ENCODE results near the gene NELFE.

NELFE gene

GRCh38 chr6:31949926-31950548, 8.7 kb downstream of the NELFE start:
- H3K27me3 ChIP-seq (ENCODE audit: low read depth, low read length) = no peaks in the 10 kb centered on the region
- peaks cover 5% of the 10 kb centered on the region for H3K4me1 ChIP-seq (ENCODE audit: low read length)
- no peaks in the 10 kb centered on the region for H3K79me2 ChIP-seq (ENCODE audit: low read length)
- no peak overlapping the region for H3K27ac ChIP-seq (ENCODE audit: low read length)
- TF ChIP-seq EZH2phosphoT487 (IDR thresholded peaks at IDR 0.05; ENCODE audit: low read depth) = no peak
- TF ChIP-seq CTCF (IDR thresholded peaks at IDR 0.05; ENCODE audit: low read depth, low read length) = no peak
- H4K20me1 ChIP-seq (ENCODE audit: insufficient read depth, low read length) = no peaks in the 10 kb centered on the region
- no peak overlapping the region for H3K4me3 ChIP-seq (ENCODE audit: low read length)
- no peaks in the 10 kb centered on the region for H3K36me3 ChIP-seq (replicated peaks; ENCODE audit: low read depth, low read length)
- no peaks in the 10 kb centered on the region for H3K9me3 ChIP-seq (ENCODE audit: insufficient read depth, low read length)
- H3K4me2 ChIP-seq (ENCODE audit: low read length) = no peak overlapping the region
- no peak overlapping the region for H2AFZ ChIP-seq (ENCODE audit: low read depth, low read length)
- no peak overlapping the region for H3K9ac ChIP-seq (ENCODE audit: low read length)

GRCh38 chr6:31948753-31949413, 9.9 kb downstream of the NELFE start:
- no peak overlapping the region for H3K9ac ChIP-seq (ENCODE audit: low read length)
- TF ChIP-seq CTCF (IDR thresholded peaks at IDR 0.05; ENCODE audit: low read depth, low read length) (no peak), EZH2phosphoT487 (IDR thresholded peaks at IDR 0.05; ENCODE audit: low read depth) (no peak)
- H3K27ac ChIP-seq (ENCODE audit: low read length) = no peak overlapping the region
- H3K4me3 ChIP-seq (ENCODE audit: low read length) = no peak overlapping the region
- no peaks in the 10 kb centered on the region for H3K79me2 ChIP-seq (ENCODE audit: low read length)
- H3K27me3 ChIP-seq (ENCODE audit: low read depth, low read length) = no peaks in the 10 kb centered on the region
- H2AFZ ChIP-seq (ENCODE audit: low read depth, low read length) = no peak overlapping the region
- no peaks in the 10 kb centered on the region for H3K36me3 ChIP-seq (replicated peaks; ENCODE audit: low read depth, low read length)
- H3K9me3 ChIP-seq (ENCODE audit: insufficient read depth, low read length) = no peaks in the 10 kb centered on the region
- H3K4me2 ChIP-seq (ENCODE audit: low read length) = no peak overlapping the region
- H4K20me1 ChIP-seq (ENCODE audit: insufficient read depth, low read length) = no peaks in the 10 kb centered on the region
- H3K4me1 ChIP-seq (ENCODE audit: low read length) = peaks cover 5% of the 10 kb centered on the region

DNA sequence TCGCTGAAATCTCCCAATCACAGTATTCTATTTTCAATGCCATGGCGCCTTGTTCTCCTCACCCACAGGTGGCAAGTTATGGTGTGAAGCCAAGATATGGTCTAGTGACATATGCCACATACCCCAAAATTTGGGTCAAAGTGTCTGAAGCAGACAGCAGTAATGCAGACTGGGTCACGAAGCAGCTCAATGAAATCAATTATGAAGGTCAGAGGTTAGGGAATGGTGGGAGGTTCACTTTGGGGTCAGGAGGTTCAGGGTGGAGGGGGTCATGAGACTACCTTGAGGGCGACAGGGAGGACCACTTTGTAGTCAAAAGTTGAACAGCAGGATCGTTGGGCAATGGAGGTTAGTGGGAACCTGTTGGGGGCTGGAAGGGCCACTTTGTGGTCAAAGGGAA, 10.5 kb downstream of the NELFE start:
- Histone ChIP-seq H3K36me3 (replicated peaks; ENCODE audit: low read depth, low read length) (no peaks in the 10 kb centered on the region), H3K9me3 (ENCODE audit: insufficient read depth, low read length) (no peaks in the 10 kb centered on the region), H3K79me2 (ENCODE audit: low read length) (no peaks in the 10 kb centered on the region), H3K9ac (ENCODE audit: low read length) (no peak overlapping the region), H3K27me3 (ENCODE audit: low read depth, low read length) (no peaks in the 10 kb centered on the region), H3K4me3 (ENCODE audit: low read length) (no peak overlapping the region), H4K20me1 (ENCODE audit: insufficient read depth, low read length) (no peaks in the 10 kb centered on the region), H3K27ac (ENCODE audit: low read length) (no peak overlapping the region), H3K4me1 (ENCODE audit: low read length) (peaks cover 5% of the 10 kb centered on the region), H2AFZ (ENCODE audit: low read depth, low read length) (no peak overlapping the region), H3K4me2 (ENCODE audit: low read length) (no peak overlapping the region)
- no peak for TF ChIP-seq CTCF (IDR thresholded peaks at IDR 0.05; ENCODE audit: low read depth, low read length)
- no peak for TF ChIP-seq EZH2phosphoT487 (IDR thresholded peaks at IDR 0.05; ENCODE audit: low read depth)

DNA sequence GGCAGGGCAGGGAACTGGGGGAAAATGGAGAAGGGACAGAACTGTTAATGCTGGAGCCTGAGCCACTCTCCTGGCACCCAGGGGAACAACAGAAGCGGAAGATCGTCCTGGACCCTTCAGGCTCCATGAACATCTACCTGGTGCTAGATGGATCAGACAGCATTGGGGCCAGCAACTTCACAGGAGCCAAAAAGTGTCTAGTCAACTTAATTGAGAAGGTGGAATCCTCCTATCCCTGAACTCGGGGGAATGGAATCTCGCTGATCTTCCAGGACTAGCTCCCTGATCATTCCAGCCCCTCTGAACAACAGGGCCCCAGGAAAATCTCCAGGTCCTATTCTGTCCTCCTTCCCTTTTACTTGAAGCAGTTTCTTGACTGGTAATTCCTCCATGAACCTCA, 10.9 kb downstream of the NELFE start:
- no peaks in the 10 kb centered on the region for H3K9me3 ChIP-seq (ENCODE audit: insufficient read depth, low read length)
- no peak overlapping the region for H2AFZ ChIP-seq (ENCODE audit: low read depth, low read length)
- H3K27me3 ChIP-seq (ENCODE audit: low read depth, low read length) = no peaks in the 10 kb centered on the region
- H3K4me3 ChIP-seq (ENCODE audit: low read length) = no peak overlapping the region
- peaks cover 5% of the 10 kb centered on the region for H3K4me1 ChIP-seq (ENCODE audit: low read length)
- no peak overlapping the region for H3K27ac ChIP-seq (ENCODE audit: low read length)
- no peak for TF ChIP-seq CTCF (IDR thresholded peaks at IDR 0.05; ENCODE audit: low read depth, low read length)
- TF ChIP-seq EZH2phosphoT487 (IDR thresholded peaks at IDR 0.05; ENCODE audit: low read depth) = no peak
- H3K36me3 ChIP-seq (replicated peaks; ENCODE audit: low read depth, low read length) = no peaks in the 10 kb centered on the region
- no peak overlapping the region for H3K4me2 ChIP-seq (ENCODE audit: low read length)
- no peak overlapping the region for H3K9ac ChIP-seq (ENCODE audit: low read length)
- no peaks in the 10 kb centered on the region for H3K79me2 ChIP-seq (ENCODE audit: low read length)
- H4K20me1 ChIP-seq (ENCODE audit: insufficient read depth, low read length) = no peaks in the 10 kb centered on the region
